B cell (primary cell): ENCODE results near the gene PLIN5. TPM values are rescaled to one million over a fixed set of nuclear protein-coding genes. Genes with fewer than 3 reads are reported as not detected.

Experiments
- ATAC-seq: fragments of 200-7000 bp; cut with Tn5 transposase; one replicate; pipeline ENCODE4 v1.10.0; 2021; ENCODE audit warnings: low read depth, mild to moderate bottlenecking, moderate number of reproducible peaks, moderate library complexity
- CTCF ChIA-PET: fragments of 350-600 bp; sonication (Branson Sonifier 250); formaldehyde crosslinking; loops from one replicate; lab custom pipeline; 2021; ENCODE audit warnings: antibody characterized with exemption, inconsistent platforms; lab: Charles Lee
- POLR2A ChIA-PET: fragments of 350-600 bp; sonication (Branson Sonifier 250); formaldehyde crosslinking; loops from one replicate; lab custom pipeline; 2021; ENCODE audit warnings: antibody characterized with exemption; lab: Charles Lee
- DNase-seq: peaks from one replicate; pipeline ENCODE4 v3.0.0; 2013
- H2AFZ ChIP-seq: 2 replicates; pipeline ENCODE4 v1.6.1; 2012; ENCODE audit warnings: mild to moderate bottlenecking, low read depth, low read length; ENCODE audit not compliant: insufficient read depth, poor library complexity, severe bottlenecking
- H3K27ac ChIP-seq, 2 donors: 1 replicate in 1 of 2; 2 replicates in 1 of 2; pipeline ENCODE4 v1.5.1; 2012 to 2013; ENCODE audit warnings: low read length in 2 of 2, mild to moderate bottlenecking in 2 of 2, moderate library complexity in 1 of 2
- H3K27me3 ChIP-seq, 4 experiments: fragments of 200-600 bp in 1 of 4; sonication (generic) in 1 of 4; replicated peaks in 1 of 4; 1 replicate in 2 of 4; 2 replicates in 2 of 4; pipeline versions ENCODE4 v1.6.1 to v1.7.0; 2013 to 2016; ENCODE audit warnings: low read length in 3 of 4, mild to moderate bottlenecking in 2 of 4, mixed read lengths in 1 of 4, moderate library complexity in 1 of 4; ENCODE audit not compliant: insufficient read depth in 4 of 4, control insufficient read depth in 3 of 4; ENCODE audit errors: control extremely low read depth in 1 of 4
- H3K36me3 ChIP-seq, 2 experiments: replicated peaks in 1 of 2; 1 replicate in 1 of 2; 2 replicates in 1 of 2; pipeline versions ENCODE4 v1.6.1 to v1.7.1; 2013; ENCODE audit warnings: low read length in 1 of 2; ENCODE audit not compliant: insufficient read depth in 2 of 2, control insufficient read depth in 1 of 2; ENCODE audit errors: control extremely low read depth in 1 of 2, extremely low read depth in 1 of 2
- H3K4me1 ChIP-seq, 2 donors: fragments of 200-600 bp in 1 of 2; sonication (generic) in 1 of 2; 1 replicate in 1 of 2; 2 replicates in 1 of 2; pipeline versions ENCODE4 v1.5.1 to v1.6.1; 2013 to 2017; ENCODE audit warnings: low read length in 2 of 2; ENCODE audit not compliant: control insufficient read depth in 2 of 2, insufficient read depth in 2 of 2
- H3K4me2 ChIP-seq: replicated peaks from 2 replicates; pipeline ENCODE3; 2012; ENCODE audit warnings: mild to moderate bottlenecking, low read depth, low read length; ENCODE audit not compliant: poor library complexity, severe bottlenecking
- H3K4me3 ChIP-seq, 5 experiments: fragments of 200-600 bp in 1 of 5; sonication (generic) in 1 of 5; 1 replicate in 3 of 5; 2 replicates in 2 of 5; pipeline versions ENCODE4 v1.5.1 to v1.7.0; 2011 to 2016; ENCODE audit warnings: low read length in 4 of 5, mild to moderate bottlenecking in 4 of 5, low read depth in 2 of 5, control low read depth in 1 of 5, moderate library complexity in 1 of 5; ENCODE audit not compliant: insufficient read depth in 1 of 5; ENCODE audit errors: control extremely low read depth in 1 of 5, extremely low read depth in 1 of 5
- H3K79me2 ChIP-seq: fragments of 200-600 bp; sonication (generic); one replicate; pipeline ENCODE4 v1.6.0; 2016; ENCODE audit warnings: low read length; ENCODE audit not compliant: control insufficient read depth, insufficient read depth
- H3K9ac ChIP-seq: fragments of 200-600 bp; sonication (generic); 2 replicates; pipeline ENCODE4 v1.6.1; 2017; ENCODE audit warnings: mild to moderate bottlenecking, low read length, moderate library complexity
- H3K9me3 ChIP-seq, 3 donors: one replicate each; pipeline versions ENCODE4 v1.6.1 to v1.7.1; 2013; ENCODE audit warnings: low read length in 2 of 3; ENCODE audit not compliant: control insufficient read depth in 2 of 3, insufficient read depth in 1 of 3; ENCODE audit errors: control extremely low read depth in 1 of 3
- H4K20me1 ChIP-seq: 2 replicates; pipeline ENCODE4 v1.6.0; 2012; ENCODE audit warnings: mild to moderate bottlenecking, low read length; ENCODE audit not compliant: insufficient read depth, control insufficient read depth, poor library complexity, severe bottlenecking
- H3K27ac Mint-ChIP-seq: one replicate; pipeline ENCODE4 v1.8.0; 2021; ENCODE audit warnings: mixed read lengths
- H3K27me3 Mint-ChIP-seq: one replicate; pipeline ENCODE4 v1.8.0; 2021; ENCODE audit warnings: mixed read lengths
- H3K4me1 Mint-ChIP-seq: one replicate; pipeline ENCODE4 v1.8.0; 2021; ENCODE audit warnings: mixed read lengths
- H3K4me3 Mint-ChIP-seq: one replicate; pipeline ENCODE4 v1.8.0; 2021; ENCODE audit warnings: mixed read lengths
- H3K9me3 Mint-ChIP-seq: one replicate; pipeline ENCODE4 v1.8.0; 2022; ENCODE audit warnings: mixed read lengths; ENCODE audit not compliant: insufficient read depth
- CTCF ChIP-seq: fragments of 200-600 bp; IDR thresholded peaks from one replicate; pipeline ENCODE4 v1.8.0; 2022; ENCODE audit warnings: antibody characterized with exemption, mild to moderate bottlenecking
- EZH2 ChIP-seq: IDR thresholded peaks from 2 replicates; pipeline ENCODE4 v1.6.1; 2012; ENCODE audit warnings: borderline replicate concordance, low read depth, mild to moderate bottlenecking, moderate library complexity, low read length; ENCODE audit not compliant: insufficient read depth, poor library complexity, severe bottlenecking
- WGBS: methylation state at CpG from one replicate; pipeline ENCODE4 v1.1.5; 2013; ENCODE audit warnings: missing lambda C conversion rate; ENCODE audit not compliant: insufficient coverage; 5-methylcytosine and 5-hydroxymethylcytosine counted together
- intact Hi-C: fragments of 100-400 bp; cut with micrococcal nuclease; formaldehyde crosslinking; loops from one replicate; pipeline ENCODE4 v1.10.0; 2022
- polyA plus RNA-seq: library from polyadenylated mRNA; depleted of rRNA; stranded (reverse); fragments of >200 nt; gene quantifications from 2 replicates; pipeline ENCODE4 v1.2.3, GENCODE V29; 2012
- total RNA-seq, 2 donors: library from RNA; stranded (reverse); fragments of 120-200 nt in 1 of 2; gene quantifications; 1 replicate in 1 of 2; 2 replicates in 1 of 2; pipeline versions ENCODE4 v1.2.3 to v1.2.4, GENCODE V29; 2013 to 2022

Gene PLIN5
- total and polyA plus RNA-seq, 2 donors (not counting 1 experiment from before 2014, with no cell fraction given), result 0.15 to 0.27 TPM

- no peak within 1 kb of the TSS for H3K27ac Mint-ChIP-seq
- intact Hi-C loops, result no loop called here
- Histone ChIP-seq H4K20me1 (no peaks in the 10 kb centered on the region), H3K4me3 (no peak within 1 kb of the TSS), H2AFZ (no peak within 1 kb of the TSS), H3K4me2 (no peak within 1 kb of the TSS), H3K9ac (no peak within 1 kb of the TSS), H3K9me3 (peaks cover 0 to 14% (median 0%) of the 10 kb centered on the region in 3 donors), H3K4me1 (no peaks in the 10 kb centered on the region), H3K27me3 (peaks cover 0 to 2% (median 0%) of the 10 kb centered on the region in 4 experiments), H3K27ac (no peak within 1 kb of the TSS), H3K79me2 (no peaks in the 10 kb centered on the region), H3K36me3 (no peaks in the 10 kb centered on the region)
- WGBS, result 85% methylated on average over 30 of the region's 34 CpGs
- ChIA-PET CTCF (no interaction called here), POLR2A (no interaction called here)
- DNase-seq, result no peak
- no peaks in the 10 kb centered on the region for H3K4me1 Mint-ChIP-seq
- peaks cover 3% of the 10 kb centered on the region for H3K27me3 Mint-ChIP-seq
- TF ChIP-seq CTCF (no peak), EZH2 (no peak)
- H3K9me3 Mint-ChIP-seq, result no peaks in the 10 kb centered on the region
- ATAC-seq, result no peak
- no peak within 1 kb of the TSS for H3K4me3 Mint-ChIP-seq
Observed at GRCh38 chr19:4518345-4519171, 16.5 kb downstream of the PLIN5 start, which contains the start of gene PLIN4. PLIN4 (minus strand) TSS chr19:4518486; CDS start chr19:4518272, 214 bp downstream.

GRCh38 chr19:4517451-4518057 is 17.5 kb downstream of the PLIN5 start:
- no peaks in the 10 kb centered on the region for H3K36me3 ChIP-seq
- peaks cover 0 to 14% (median 0%) of the 10 kb centered on the region in 3 donors for H3K9me3 ChIP-seq
- H3K9ac ChIP-seq, result no peak overlapping the region
- no peak overlapping the region for H3K4me2 ChIP-seq
- Mint-ChIP-seq H3K27ac (no peak overlapping the region), H3K4me1 (no peaks in the 10 kb centered on the region), H3K27me3 (peaks cover 3% of the 10 kb centered on the region), H3K9me3 (no peaks in the 10 kb centered on the region), H3K4me3 (no peak overlapping the region)
- ATAC-seq (no peak), DNase-seq (no peak)
- intact Hi-C loops, result no loop called here
- 84% methylated on average over 24 of the region's 24 CpGs for WGBS
- H3K4me3 ChIP-seq, result no peak overlapping the region
- H4K20me1 ChIP-seq, result no peaks in the 10 kb centered on the region
- no peaks in the 10 kb centered on the region for H3K79me2 ChIP-seq
- POLR2A ChIA-PET, result no interaction called here
- CTCF ChIA-PET, result interaction anchor here (0.8 to 1.5 kb wide), 2 partner anchors 9 to 153 kb away, joined by 3 read pairs; partner anchors contain the start of gene MYDGF
- no peak for TF ChIP-seq CTCF
- no peak for TF ChIP-seq EZH2
- peaks cover 0 to 2% (median 0%) of the 10 kb centered on the region in 4 experiments for H3K27me3 ChIP-seq
- no peak overlapping the region for H3K27ac ChIP-seq
- no peak overlapping the region for H2AFZ ChIP-seq
- no peaks in the 10 kb centered on the region for H3K4me1 ChIP-seq
